ENCODE measurements around the gene ECEL1. TPM values are rescaled to one million over a fixed set of nuclear protein-coding genes. Genes with fewer than 3 reads are reported as not detected.

The ECEL1 gene
- total and polyA plus RNA-seq, 2 donors (not counting 1 experiment from before 2014, with no cell fraction given): 0.47 TPM; not detected in 1

GRCh38 chr2:232534940-232535651 lies 47.5 kb upstream of the ECEL1 start:
- H3K9ac ChIP-seq (ENCODE audit: low read length): no peak overlapping the region
- no peaks in the 10 kb centered on the region for H3K79me2 ChIP-seq (ENCODE audit: control insufficient read depth, insufficient read depth, low read length)
- WGBS (ENCODE audit: insufficient coverage): 86% methylated on average over 6 of the region's 14 CpGs
- peaks cover 0 to 9% of the 10 kb centered on the region in 2 donors for H3K4me1 ChIP-seq (ENCODE audit: control insufficient read depth in 2 of 2, insufficient read depth in 2 of 2, low read length in 2 of 2)
- H3K4me3 ChIP-seq (ENCODE audit: control extremely low read depth in 1 of 5, extremely low read depth in 1 of 5, insufficient read depth in 1 of 5, low read depth in 2 of 5, low read length in 4 of 5): no peak overlapping the region
- H4K20me1 ChIP-seq (ENCODE audit: control insufficient read depth, insufficient read depth, low read length, poor library complexity, severe bottlenecking): no peaks in the 10 kb centered on the region
- Mint-ChIP-seq H3K4me1 (peaks cover 8% of the 10 kb centered on the region), H3K27me3 (peaks cover 27% of the 10 kb centered on the region), H3K4me3 (no peak overlapping the region), H3K27ac (no peak overlapping the region), H3K9me3 (ENCODE audit: insufficient read depth) (peaks cover 5% of the 10 kb centered on the region)
- ChIA-PET CTCF (no interaction called here), POLR2A (no interaction called here)
- H2AFZ ChIP-seq (ENCODE audit: insufficient read depth, low read depth, low read length, poor library complexity, severe bottlenecking): no peak overlapping the region
- ATAC-seq (ENCODE audit: low read depth): no peak
- no peak overlapping the region for H3K27ac ChIP-seq (ENCODE audit: low read length in 2 of 2)
- H3K4me2 ChIP-seq (replicated peaks; ENCODE audit: low read depth, low read length, poor library complexity, severe bottlenecking): no peak overlapping the region
- TF ChIP-seq CTCF (IDR thresholded peaks at IDR 0.05) (no peak), EZH2 (IDR thresholded peaks at IDR 0.05; ENCODE audit: borderline replicate concordance, insufficient read depth, low read depth, low read length, poor library complexity, severe bottlenecking) (no peak)
- intact Hi-C loops (cut with micrococcal nuclease): no loop called here
- H3K36me3 ChIP-seq (replicated peaks in 1 of 2; ENCODE audit: control extremely low read depth in 1 of 2, control insufficient read depth in 1 of 2, extremely low read depth in 1 of 2, insufficient read depth in 2 of 2, low read length in 1 of 2): no peaks in the 10 kb centered on the region
- DNase-seq: no peak
- peaks cover 0 to 22% (median 8%) of the 10 kb centered on the region in 4 experiments for H3K27me3 ChIP-seq (replicated peaks in 1 of 4; ENCODE audit: control extremely low read depth in 1 of 4, control insufficient read depth in 3 of 4, insufficient read depth in 4 of 4, low read length in 3 of 4)
- H3K9me3 ChIP-seq (ENCODE audit: control extremely low read depth in 1 of 3, control insufficient read depth in 2 of 3, insufficient read depth in 1 of 3, low read length in 2 of 3): peaks cover 0 to 23% (median 7%) of the 10 kb centered on the region in 3 donors

- ATAC-seq (ENCODE audit: low read depth) (no peak), DNase-seq (no peak)
- Histone ChIP-seq H4K20me1 (ENCODE audit: control insufficient read depth, insufficient read depth, low read length, poor library complexity, severe bottlenecking) (no peaks in the 10 kb centered on the region), H3K36me3 (replicated peaks in 1 of 2; ENCODE audit: control extremely low read depth in 1 of 2, control insufficient read depth in 1 of 2, extremely low read depth in 1 of 2, insufficient read depth in 2 of 2, low read length in 1 of 2) (no peaks in the 10 kb centered on the region), H2AFZ (ENCODE audit: insufficient read depth, low read depth, low read length, poor library complexity, severe bottlenecking) (no peak overlapping the region), H3K4me1 (ENCODE audit: control insufficient read depth in 2 of 2, insufficient read depth in 2 of 2, low read length in 2 of 2) (peaks cover 0 to 5% of the 10 kb centered on the region in 2 donors), H3K4me2 (replicated peaks; ENCODE audit: low read depth, low read length, poor library complexity, severe bottlenecking) (no peak overlapping the region), H3K79me2 (ENCODE audit: control insufficient read depth, insufficient read depth, low read length) (no peaks in the 10 kb centered on the region), H3K27me3 (replicated peaks in 1 of 4; ENCODE audit: control extremely low read depth in 1 of 4, control insufficient read depth in 3 of 4, insufficient read depth in 4 of 4, low read length in 3 of 4) (peaks cover 0 to 17% (median 7%) of the 10 kb centered on the region in 4 experiments), H3K4me3 (ENCODE audit: control extremely low read depth in 1 of 5, extremely low read depth in 1 of 5, insufficient read depth in 1 of 5, low read depth in 2 of 5, low read length in 4 of 5) (no peak overlapping the region), H3K27ac (ENCODE audit: low read length in 2 of 2) (no peak overlapping the region), H3K9me3 (ENCODE audit: control extremely low read depth in 1 of 3, control insufficient read depth in 2 of 3, insufficient read depth in 1 of 3, low read length in 2 of 3) (peaks cover 0 to 18% (median 7%) of the 10 kb centered on the region in 3 donors), H3K9ac (ENCODE audit: low read length) (no peak overlapping the region)
- Mint-ChIP-seq H3K27me3 (peaks cover 34% of the 10 kb centered on the region), H3K4me1 (peaks cover 8% of the 10 kb centered on the region), H3K27ac (no peak overlapping the region), H3K9me3 (ENCODE audit: insufficient read depth) (peaks cover 5% of the 10 kb centered on the region), H3K4me3 (no peak overlapping the region)
- POLR2A ChIA-PET: no interaction called here
- WGBS (ENCODE audit: insufficient coverage): 90% methylated on average over 13 of the region's 13 CpGs
- intact Hi-C loops (cut with micrococcal nuclease): no loop called here
- CTCF ChIA-PET: no interaction called here
- no peak for TF ChIP-seq EZH2 (IDR thresholded peaks at IDR 0.05; ENCODE audit: borderline replicate concordance, insufficient read depth, low read depth, low read length, poor library complexity, severe bottlenecking)
- no peak for TF ChIP-seq CTCF (IDR thresholded peaks at IDR 0.05)
Measured at GRCh38 chr2:232533944-232534710, 46.5 kb upstream of the ECEL1 start.

Measured in B cell (primary cell).